Heart left ventricle (tissue), 16 donors: ENCODE data around the gene COL2A1. TPM values are rescaled to one million over a fixed set of nuclear protein-coding genes. Genes with fewer than 3 reads are reported as not detected.

Experiments
- ATAC-seq, 4 donors: fragments of 200-7000 bp; cut with Tn5 transposase; one replicate each; pipeline ENCODE4 v1.9.1; 2020 to 2022; ENCODE audit warnings: moderate library complexity in 4 of 4, mild to moderate bottlenecking in 3 of 4, moderate number of reproducible peaks in 1 of 4
- DNase-seq, 5 donors: peaks; one replicate each; pipeline ENCODE4 v3.0.0-alpha.2; 2020
- H3K27ac ChIP-seq, 12 donors: fragments of 200-600 bp; sonication (generic) in 4 of 12; one replicate each; pipeline versions ENCODE4 v1.5.0 to v1.8.0; 2016 to 2022; ENCODE audit warnings: mild to moderate bottlenecking in 2 of 12
- H3K27me3 ChIP-seq, 9 donors: fragments of 200-600 bp; sonication (generic) in 2 of 9; one replicate each; pipeline versions ENCODE4 v1.5.1 to v1.8.0; 2016 to 2022; ENCODE audit warnings: mild to moderate bottlenecking in 3 of 9
- H3K36me3 ChIP-seq, 9 donors: fragments of 200-600 bp; sonication (generic) in 2 of 9; one replicate each; pipeline versions ENCODE4 v1.5.0 to v1.8.0; 2018 to 2022; ENCODE audit warnings: mild to moderate bottlenecking in 2 of 9
- H3K4me1 ChIP-seq, 12 donors: fragments of 200-600 bp; sonication (generic) in 4 of 12; one replicate each; pipeline versions ENCODE4 v1.5.0 to v1.8.0; 2016 to 2022; ENCODE audit warnings: mild to moderate bottlenecking in 3 of 12
- H3K4me3 ChIP-seq, 12 donors: fragments of 200-600 bp; sonication (generic) in 4 of 12; one replicate each; pipeline versions ENCODE4 v1.5.0 to v1.8.0; 2017 to 2022; ENCODE audit warnings: mild to moderate bottlenecking in 9 of 12, moderate library complexity in 4 of 12
- H3K9me3 ChIP-seq, 12 donors: fragments of 200-600 bp; sonication (generic) in 4 of 12; one replicate each; pipeline versions ENCODE4 v1.5.0 to v1.8.0; 2016 to 2022; ENCODE audit warnings: mild to moderate bottlenecking in 1 of 12
- POLR2A ChIP-seq, 2 donors: fragments of 450-650 bp; IDR thresholded peaks; one replicate each; pipeline ENCODE4 v1.6.1; 2017; ENCODE audit warnings: antibody characterized with exemption in 2 of 2, mild to moderate bottlenecking in 2 of 2, moderate library complexity in 2 of 2
- WGBS, 4 donors: extraction: QIAGEN DNeasy Blood & Tissue Kit in 2 of 4; methylation state at CpG; one replicate each; pipeline versions ENCODE4 v1.1.5 to v1.1.7; 2013 to 2018; 5-methylcytosine and 5-hydroxymethylcytosine counted together
- intact Hi-C, 10 donors: fragments of 100-400 bp; cut with DNase I; formaldehyde crosslinking; loops; one replicate each; pipeline versions ENCODE4 v1.11.1 to v1.14.2; 2022
- polyA plus RNA-seq, 2 donors: library from polyadenylated mRNA; stranded (reverse); fragments of 200-250 nt; gene quantifications; one replicate each; pipeline ENCODE4 v1.2.3, GENCODE V29; 2013
- total RNA-seq, 9 donors: library from RNA; depleted of rRNA in 2 of 9; stranded (reverse); fragments of >200 nt in 2 of 9; fragmentation: NEBNext Ultra II Directional in 3 of 9; extraction: Animal tissue kit (Norgen Biotek cat#: 25700) in 3 of 9; gene quantifications; one replicate each; pipeline versions ENCODE4 v1.1.0 to v1.2.4, GENCODE V29; 2016 to 2023
- TF ChIP-seq, protein P1 (sequence below), 12 donors: fragments of 200-600 bp; sonication (generic) in 4 of 12; IDR thresholded peaks; one replicate each; pipeline versions ENCODE4 v1.5.0 to v1.8.0; 2018 to 2022; ENCODE audit warnings: antibody characterized with exemption in 12 of 12, mild to moderate bottlenecking in 5 of 12
- donor health status: ischemic (EF 13 %, LVEDD 7.1; RV severe dilation, severe dysfunction).
- donor health status: healthy with polysubstance abuse.
- donor health status: DM: no; HTN: yes; CAD: no.
- donor health status: DM: no; HTN: no; CAD: no.
- donor health status: ischemic (EF 25% LVEDD 6.9; RV normal size, moderate dysfunction).
- donor health status: ischemic (EF 25% LVEDD 5.7; RV mildly dilated, moderate dysfunction).
- donor health status: healthy.
- donor health status: DM: yes; HTN: yes; CAD: no.
- donor health status: ischemic (EF 35%, LVEDD 5.7; RV mildly dilated, moderate dysfunction).
- donor health status: nonischemic (EF 11% LVEDD 7.7; RV severe dilation, severe dysfunction).
- donor health status: DM: yes; HTN: yes; CAD: no.
- donor health status: PGD.
- donor health status: ischemic (EF 29% LVEDD 5.4; RV normal size, mild dysfunction).
- donor health status: nonischemic (EF 23%, LVEDD 6.1; RV moderate dilation, normal function).

Gene COL2A1
- total and polyA plus RNA-seq, 11 donors: 0.04 to 0.39 (median 0.05) TPM; not detected in 8

DNA sequence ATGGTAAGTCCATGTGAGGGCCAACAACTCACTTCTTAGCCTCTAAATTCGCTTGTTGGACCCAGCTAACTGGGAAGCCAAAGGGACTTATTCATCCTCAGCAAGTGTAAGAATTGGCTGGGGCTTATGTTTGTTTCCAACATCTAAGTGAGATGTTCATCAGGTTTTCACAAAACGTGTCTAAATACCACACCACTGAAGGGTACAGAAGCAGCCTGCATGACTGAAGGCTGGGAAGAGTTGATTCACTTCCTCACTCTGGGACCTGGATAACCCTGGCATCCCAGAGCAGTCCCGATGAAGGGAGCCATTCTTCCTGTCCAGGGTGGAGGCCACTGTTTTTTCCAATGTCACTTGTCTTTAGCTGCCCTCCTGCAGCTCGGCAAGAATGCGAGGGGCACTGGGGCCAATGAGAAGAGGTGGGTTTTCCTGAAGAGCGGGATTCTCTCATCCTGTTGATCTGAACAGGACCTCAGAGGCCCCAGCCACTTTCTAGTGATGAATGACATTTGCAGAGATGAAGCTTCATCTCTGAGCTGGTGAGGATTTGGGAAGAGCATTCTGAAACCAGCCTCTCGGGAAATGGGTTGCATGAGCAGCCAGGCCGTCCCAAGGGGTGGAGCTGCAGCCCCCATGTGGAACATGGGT lies 12.2 kb upstream of the COL2A1 start:
- Histone ChIP-seq H3K4me1 (peaks cover 0 to 5% (median 0%) of the 10 kb centered on the region in 12 donors), H3K27ac (no peak overlapping the region), H3K4me3 (no peak overlapping the region), H3K36me3 (no peaks in the 10 kb centered on the region), H3K27me3 (peaks cover 0 to 31% (median 0%) of the 10 kb centered on the region in 9 donors), H3K9me3 (no peaks in the 10 kb centered on the region)
- ATAC-seq: no peak
- DNase-seq: no peak
- intact Hi-C loops: no loop called here
- TF ChIP-seq POLR2A (IDR thresholded peaks at IDR 0.05): no peak
- TF ChIP-seq, protein P1, sequence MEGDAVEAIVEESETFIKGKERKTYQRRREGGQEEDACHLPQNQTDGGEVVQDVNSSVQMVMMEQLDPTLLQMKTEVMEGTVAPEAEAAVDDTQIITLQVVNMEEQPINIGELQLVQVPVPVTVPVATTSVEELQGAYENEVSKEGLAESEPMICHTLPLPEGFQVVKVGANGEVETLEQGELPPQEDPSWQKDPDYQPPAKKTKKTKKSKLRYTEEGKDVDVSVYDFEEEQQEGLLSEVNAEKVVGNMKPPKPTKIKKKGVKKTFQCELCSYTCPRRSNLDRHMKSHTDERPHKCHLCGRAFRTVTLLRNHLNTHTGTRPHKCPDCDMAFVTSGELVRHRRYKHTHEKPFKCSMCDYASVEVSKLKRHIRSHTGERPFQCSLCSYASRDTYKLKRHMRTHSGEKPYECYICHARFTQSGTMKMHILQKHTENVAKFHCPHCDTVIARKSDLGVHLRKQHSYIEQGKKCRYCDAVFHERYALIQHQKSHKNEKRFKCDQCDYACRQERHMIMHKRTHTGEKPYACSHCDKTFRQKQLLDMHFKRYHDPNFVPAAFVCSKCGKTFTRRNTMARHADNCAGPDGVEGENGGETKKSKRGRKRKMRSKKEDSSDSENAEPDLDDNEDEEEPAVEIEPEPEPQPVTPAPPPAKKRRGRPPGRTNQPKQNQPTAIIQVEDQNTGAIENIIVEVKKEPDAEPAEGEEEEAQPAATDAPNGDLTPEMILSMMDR (IDR thresholded peaks at IDR 0.05): no peak
- WGBS, 4 donors: 57 to 72% (median 65%) methylated on average over 8 of the region's 8 CpGs

DNA sequence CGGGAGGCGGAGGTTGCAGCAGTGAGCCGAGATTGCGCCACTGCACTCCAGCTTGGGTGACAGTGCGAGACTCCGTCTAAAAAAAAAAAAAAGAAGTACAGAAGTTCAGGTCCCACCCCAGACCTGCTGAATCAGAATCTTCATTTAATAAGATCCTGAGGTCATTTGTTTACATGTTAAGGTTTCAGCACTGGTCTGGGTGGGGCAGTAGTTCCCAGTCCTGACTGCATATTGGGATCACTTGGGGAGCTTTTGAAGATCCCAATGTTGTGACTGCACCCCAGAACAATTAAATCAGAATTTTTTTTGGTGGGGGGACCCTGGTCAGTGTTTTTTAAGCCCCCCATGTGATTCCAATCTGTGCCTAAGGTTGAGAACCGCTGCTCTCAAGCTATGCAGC lies 11.7 kb upstream of the COL2A1 start:
- TF ChIP-seq, protein P1 (IDR thresholded peaks at IDR 0.05): no peak
- TF ChIP-seq POLR2A (IDR thresholded peaks at IDR 0.05): no peak
- intact Hi-C loops: no loop called here
- H3K27ac ChIP-seq: no peak overlapping the region
- WGBS, 4 donors: 89 to 97% (median 93%) methylated on average over 7 of the region's 7 CpGs
- peaks cover 0 to 26% (median 0%) of the 10 kb centered on the region in 9 donors for H3K27me3 ChIP-seq
- DNase-seq: no peak
- no peaks in the 10 kb centered on the region for H3K4me1 ChIP-seq
- H3K36me3 ChIP-seq: no peaks in the 10 kb centered on the region
- no peak for ATAC-seq
- no peak overlapping the region for H3K4me3 ChIP-seq
- no peaks in the 10 kb centered on the region for H3K9me3 ChIP-seq

DNA sequence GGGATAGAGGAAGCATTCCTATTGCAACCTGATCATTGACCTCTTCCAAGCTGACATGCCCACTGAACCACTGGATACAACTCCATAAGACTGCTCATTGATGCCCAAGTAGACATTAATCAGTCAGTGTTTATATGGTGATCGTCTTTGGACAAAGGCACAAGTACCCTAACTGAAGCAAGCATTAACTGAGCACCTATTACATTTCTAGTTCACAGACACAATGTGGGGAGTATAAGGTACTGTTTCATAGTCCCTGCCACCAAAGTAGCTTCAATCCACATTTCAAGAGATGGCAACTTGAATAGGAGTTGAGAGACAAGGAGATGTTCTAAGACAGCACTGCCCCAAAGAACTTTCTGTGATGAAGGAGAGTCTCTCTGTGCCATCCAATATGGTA lies 10.9 kb upstream of the COL2A1 start:
- no peak overlapping the region for H3K4me3 ChIP-seq
- no peak overlapping the region for H3K27ac ChIP-seq
- ATAC-seq (no peak), DNase-seq (no peak)
- H3K4me1 ChIP-seq: no peaks in the 10 kb centered on the region
- WGBS, 4 donors: 58 to 94% (median 70%) methylated on average over 1 of the region's 1 CpG
- no peak for TF ChIP-seq POLR2A (IDR thresholded peaks at IDR 0.05)
- TF ChIP-seq, protein P1 (IDR thresholded peaks at IDR 0.05): no peak
- no peaks in the 10 kb centered on the region for H3K36me3 ChIP-seq
- no peaks in the 10 kb centered on the region for H3K9me3 ChIP-seq
- intact Hi-C loops: no loop called here
- peaks cover 0 to 20% (median 0%) of the 10 kb centered on the region in 9 donors for H3K27me3 ChIP-seq

DNA sequence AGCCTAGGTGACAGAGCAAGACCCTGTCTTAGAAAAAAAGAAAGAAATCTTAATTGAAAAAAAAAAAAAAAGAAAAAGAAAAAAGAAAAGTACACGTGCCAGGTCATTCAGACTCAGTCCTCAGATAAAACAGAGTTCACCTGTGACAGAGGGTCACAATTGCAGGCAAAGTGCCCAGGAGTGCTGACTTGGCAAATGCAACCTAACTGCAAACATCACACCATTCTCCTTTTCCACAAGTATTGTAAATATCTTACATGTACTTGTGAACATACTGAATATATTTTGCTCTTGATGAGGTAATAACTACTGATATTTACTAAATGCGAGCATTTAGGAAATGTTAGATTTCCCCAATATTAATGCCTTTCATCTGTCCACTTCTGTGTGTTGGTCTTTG lies 9.0 kb upstream of the COL2A1 start:
- Histone ChIP-seq H3K9me3 (no peaks in the 10 kb centered on the region), H3K27ac (no peak overlapping the region), H3K4me3 (no peak overlapping the region), H3K36me3 (no peaks in the 10 kb centered on the region), H3K4me1 (no peaks in the 10 kb centered on the region), H3K27me3 (peaks cover 0 to 22% (median 3%) of the 10 kb centered on the region in 9 donors)
- ATAC-seq (no peak), DNase-seq (no peak)
- whole genome bisulfite sequencing, 4 donors: 62 to 71% (median 68%) methylated on average over 2 of the region's 2 CpGs
- intact Hi-C loops: no loop called here
- TF ChIP-seq, protein P1 (IDR thresholded peaks at IDR 0.05): no peak
- no peak for TF ChIP-seq POLR2A (IDR thresholded peaks at IDR 0.05)
